Activated naive CD4-positive, alpha-beta T cell treated with anti-CD3 and anti-CD28 coated beads, Interleukin-2, amount 10 ng/mL, durations not matched to agents 7 days and 5 days (primary cell): Measurements from ENCODE around the gene SLFN12.
A peak's percentile ranks its signal among the peaks of the same experiment; 100 is the strongest.
"Not testable (repeated sequence)": the region's sequence is repeated elsewhere in the genome, so short reads cannot be mapped to it uniquely, and the experiment has no call there.

Experiments
- CTCF ChIA-PET: fragments of 350-600 bp; sonication (Branson Sonifier 250); formaldehyde crosslinking; loops from one replicate; lab custom pipeline; 2021; ENCODE audit warnings: antibody characterized with exemption; lab: Charles Lee
- DNase-seq: peaks from one replicate; pipeline ENCODE4 v3.0.0-alpha.2; 2020
- H3K27ac Mint-ChIP-seq: one replicate; pipeline ENCODE4 v1.8.0; 2021; ENCODE audit warnings: mild to moderate bottlenecking, moderate library complexity, mixed read lengths
- H3K27me3 Mint-ChIP-seq: one replicate; pipeline ENCODE4 v1.8.0; 2021; ENCODE audit warnings: mild to moderate bottlenecking, mixed read lengths
- H3K36me3 Mint-ChIP-seq: one replicate; pipeline ENCODE4 v1.8.0; 2021; ENCODE audit warnings: mixed read lengths
- H3K4me1 Mint-ChIP-seq: one replicate; pipeline ENCODE4 v1.8.0; 2021; ENCODE audit warnings: mixed read lengths
- H3K4me3 Mint-ChIP-seq: one replicate; pipeline ENCODE4 v1.8.0; 2021; ENCODE audit warnings: mild to moderate bottlenecking, moderate library complexity, mixed read lengths
- H3K9me3 Mint-ChIP-seq: one replicate; pipeline ENCODE4 v1.8.0; 2021; ENCODE audit warnings: mixed read lengths

The SLFN12 gene

DNA sequence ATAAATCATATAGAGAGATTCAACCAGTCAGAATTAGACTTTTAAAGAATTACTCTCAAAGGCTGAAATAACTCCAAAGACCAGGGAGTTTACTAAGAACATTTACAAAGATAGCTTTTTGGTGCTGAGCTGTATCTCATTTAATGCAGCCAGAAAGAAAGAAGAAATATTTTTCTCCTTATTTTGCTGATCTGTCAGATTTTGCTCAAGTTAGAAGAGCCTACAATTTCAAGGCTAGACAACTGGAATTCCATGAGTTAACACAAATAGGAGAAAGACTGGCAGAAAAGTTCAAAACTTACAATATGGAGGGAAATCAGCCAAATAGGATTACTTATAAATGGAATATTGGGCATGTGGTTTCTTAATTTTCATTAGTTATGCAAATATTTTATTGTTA is 6.1 kb upstream of the SLFN12 start:
- Mint-ChIP-seq H3K27me3 (no peaks in the 10 kb centered on the region), H3K27ac (no peak overlapping the region), H3K9me3 (no peaks in the 10 kb centered on the region), H3K4me1 (peaks cover 8% of the 10 kb centered on the region), H3K36me3 (peaks cover 53% of the 10 kb centered on the region), H3K4me3 (no peak overlapping the region)
- CTCF ChIA-PET, result no interaction called here
- no peak for DNase-seq

DNA sequence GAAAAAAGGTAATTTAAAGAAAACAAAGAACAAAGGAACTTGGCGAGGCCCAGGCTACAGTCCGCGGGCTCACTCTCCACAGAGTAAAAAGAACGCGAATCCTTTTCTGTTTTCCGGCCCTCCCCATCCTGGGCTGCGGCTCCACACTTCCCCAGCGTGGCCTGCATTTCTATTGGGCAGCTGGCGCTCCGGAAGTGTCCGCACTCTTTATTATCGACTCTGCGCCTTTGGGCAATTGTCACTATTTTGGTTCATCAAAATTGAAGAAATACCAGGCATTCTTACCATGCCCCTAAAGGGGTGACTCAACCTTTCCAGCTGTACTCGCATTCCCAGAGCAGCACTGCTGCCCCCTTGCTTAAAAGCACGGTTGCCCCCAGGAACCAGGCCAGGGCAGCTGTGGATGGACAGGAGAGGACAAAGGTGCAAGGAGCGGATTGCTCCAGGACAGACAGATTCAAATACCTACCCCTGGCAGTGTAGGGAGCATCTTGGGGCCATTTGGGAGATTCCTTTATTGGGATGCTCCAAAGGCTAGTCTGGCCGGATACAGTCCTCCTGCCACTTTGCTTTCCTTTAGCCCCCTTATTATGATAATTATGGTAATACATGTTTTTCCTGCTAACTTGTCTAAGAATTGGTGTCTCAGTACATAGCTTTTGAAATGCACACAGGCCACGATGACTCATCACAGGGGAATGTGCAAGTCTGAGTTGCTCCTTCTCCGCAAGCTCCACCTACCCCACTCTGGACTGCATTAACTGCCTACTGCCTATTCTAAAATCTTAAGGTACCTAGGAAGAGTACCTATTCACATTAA is 985 bp upstream of the SLFN12 start:
- peak overlapping the region; percentile 90 for H3K27ac Mint-ChIP-seq
- CTCF ChIA-PET, result interaction anchor here (1.3 kb wide), 1 partner anchor 55 kb away, joined by 3 read pairs; no protein-coding TSS in a partner anchor
- H3K4me1 Mint-ChIP-seq, result peaks cover 55% of the 10 kb centered on the region
- peak overlapping the region; percentile 92 for H3K4me3 Mint-ChIP-seq
- peaks cover 35% of the 10 kb centered on the region for H3K36me3 Mint-ChIP-seq
- H3K9me3 Mint-ChIP-seq, result no peaks in the 10 kb centered on the region
- H3K27me3 Mint-ChIP-seq, result no peaks in the 10 kb centered on the region
- DNase-seq, result peak; percentile 69

DNA sequence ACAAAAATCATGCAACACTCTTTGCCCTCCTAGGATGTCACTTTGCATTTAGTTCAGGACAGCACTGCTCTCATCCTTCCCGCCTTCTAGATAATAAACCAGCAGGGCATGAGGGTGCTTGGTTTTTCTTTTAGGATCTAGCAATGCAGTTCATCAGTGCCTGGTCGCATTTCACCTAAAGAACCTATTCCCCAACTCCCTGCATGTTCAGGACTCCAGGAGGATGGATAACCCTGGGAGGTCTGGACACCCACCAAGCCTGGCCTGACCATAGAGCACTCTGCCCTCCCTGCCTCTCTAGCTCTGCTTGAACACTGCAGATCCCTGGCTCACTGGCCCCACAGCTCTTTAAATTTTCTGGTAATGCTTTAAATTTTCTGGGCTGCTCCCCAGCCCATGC is 2.6 kb downstream of the SLFN12 start:
- DNase-seq, result no peak
- Mint-ChIP-seq H3K4me3 (no peak overlapping the region), H3K4me1 (peaks cover 65% of the 10 kb centered on the region), H3K9me3 (no peaks in the 10 kb centered on the region), H3K36me3 (peaks cover 46% of the 10 kb centered on the region), H3K27ac (no peak overlapping the region), H3K27me3 (no peaks in the 10 kb centered on the region)
- CTCF ChIA-PET, result interaction anchor here (1.2 kb wide), 1 partner anchor 34 kb away, joined by 3 read pairs; no protein-coding TSS in a partner anchor

DNA sequence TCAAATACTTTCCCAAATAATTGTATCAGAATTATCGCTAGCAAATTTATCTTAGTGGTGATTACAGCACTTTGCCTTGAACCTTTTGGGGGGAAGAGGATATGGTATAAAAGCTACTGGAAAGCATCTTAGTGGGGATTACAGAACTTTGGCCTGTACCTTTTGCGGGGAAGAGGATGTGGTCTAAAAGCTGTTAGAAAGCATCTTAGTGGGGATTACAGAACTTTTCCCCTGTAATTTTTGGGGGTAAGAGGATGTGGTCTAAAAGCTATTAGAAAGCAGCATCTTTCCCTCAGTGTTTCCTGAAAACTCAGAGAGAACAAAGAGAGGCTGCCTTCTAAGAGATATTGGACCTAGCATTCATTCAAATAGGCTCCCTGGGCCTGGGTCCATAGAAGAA is 4.1 kb downstream of the SLFN12 start:
- H3K27me3 Mint-ChIP-seq, result no peaks in the 10 kb centered on the region
- peaks cover 47% of the 10 kb centered on the region for H3K36me3 Mint-ChIP-seq
- H3K9me3 Mint-ChIP-seq, result no peaks in the 10 kb centered on the region
- H3K4me3 Mint-ChIP-seq, result no peak overlapping the region
- no peak for DNase-seq
- peak overlapping the region; percentile 50 for H3K27ac Mint-ChIP-seq
- CTCF ChIA-PET, result no interaction called here
- H3K4me1 Mint-ChIP-seq, result peaks cover 55% of the 10 kb centered on the region

DNA sequence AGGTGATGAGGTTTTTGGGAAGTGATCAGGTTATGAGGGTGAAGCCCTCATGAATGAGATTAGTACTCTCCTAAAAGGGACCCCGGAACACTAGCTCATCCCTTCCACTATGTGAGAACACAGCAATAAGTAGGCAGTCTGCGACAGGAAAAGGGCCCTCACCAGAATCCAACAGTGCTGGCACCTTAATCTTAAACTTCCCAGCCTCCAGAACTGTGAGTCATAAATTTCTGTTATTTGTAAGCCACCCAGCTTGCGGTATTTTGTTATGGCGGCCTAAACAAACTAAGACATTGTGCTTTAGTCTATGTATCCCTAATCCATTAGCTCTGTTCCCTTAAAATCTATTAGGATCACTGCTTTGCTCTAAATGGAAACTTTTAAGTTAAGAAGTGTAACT is 8.5 kb downstream of the SLFN12 start:
- Mint-ChIP-seq H3K9me3 (no peaks in the 10 kb centered on the region), H3K4me1 (peaks cover 15% of the 10 kb centered on the region), H3K27me3 (no peaks in the 10 kb centered on the region), H3K4me3 (no peak overlapping the region), H3K27ac (no peak overlapping the region), H3K36me3 (peaks cover 52% of the 10 kb centered on the region)
- no peak for DNase-seq
- CTCF ChIA-PET, result no interaction called here

DNA sequence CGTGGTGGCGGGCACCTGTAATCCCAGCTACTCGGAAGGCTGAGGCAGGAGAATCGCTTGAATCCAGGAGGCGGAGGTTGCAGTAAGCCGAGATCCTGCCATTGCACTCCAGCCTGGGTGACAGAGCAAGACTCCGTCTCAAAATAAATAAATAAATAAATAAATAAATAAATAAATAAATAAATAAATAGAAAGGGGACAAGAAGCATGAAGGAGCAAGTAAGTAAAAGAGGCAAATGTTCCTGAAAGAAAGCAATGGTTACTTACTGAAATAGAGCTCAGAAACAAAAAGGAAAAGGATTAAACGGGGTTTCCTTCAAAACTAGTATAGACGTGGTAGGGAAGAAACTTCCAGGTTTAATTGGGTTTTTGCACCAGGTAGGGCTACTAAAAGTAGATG is 11.2 kb downstream of the SLFN12 start:
- H3K4me3 Mint-ChIP-seq, H3K27ac Mint-ChIP-seq, CTCF ChIA-PET, H3K4me1 Mint-ChIP-seq, DNase-seq, H3K27me3 Mint-ChIP-seq, H3K9me3 Mint-ChIP-seq: not testable (repeated sequence)
- peaks cover 50% of the 10 kb centered on the region for H3K36me3 Mint-ChIP-seq

DNA sequence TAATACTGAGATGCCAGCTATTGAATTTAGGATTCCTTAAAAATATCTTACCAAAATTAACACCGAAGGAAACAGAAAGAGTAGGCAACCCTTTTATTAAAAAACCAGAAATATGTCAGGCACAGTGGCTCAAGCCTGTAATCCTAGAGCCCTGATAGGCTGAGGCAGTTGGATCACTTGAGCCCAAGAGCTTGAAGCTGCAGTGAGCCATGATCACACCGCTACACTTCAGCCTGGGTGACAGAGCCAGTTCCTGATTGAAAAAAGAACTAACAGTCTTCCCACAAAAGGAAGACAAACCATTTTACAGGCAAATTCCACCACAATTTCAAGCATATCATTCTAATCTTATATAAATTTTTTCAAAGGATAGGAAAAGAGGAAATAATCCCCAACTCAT is 15.6 kb downstream of the SLFN12 start:
- H3K27me3 Mint-ChIP-seq, result no peaks in the 10 kb centered on the region

DNA sequence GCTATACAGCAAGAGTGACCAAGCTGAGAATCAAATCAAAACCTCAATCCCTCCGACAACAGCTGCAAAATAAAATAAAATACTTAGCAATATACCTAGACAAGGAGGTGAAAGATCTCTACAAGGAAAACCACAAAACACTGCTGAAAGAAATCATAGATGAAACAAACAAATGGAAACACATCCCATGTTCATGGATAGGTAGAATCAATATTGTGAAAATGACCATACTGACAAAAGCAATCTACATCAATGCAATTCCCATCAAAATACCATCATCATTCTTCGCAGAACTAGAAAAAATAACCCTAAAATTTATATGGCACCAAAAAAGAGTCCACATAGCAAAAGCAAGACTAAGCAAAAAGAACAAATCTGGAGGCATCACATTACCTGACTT is 17.6 kb downstream of the SLFN12 start:
- H3K27ac Mint-ChIP-seq, H3K4me3 Mint-ChIP-seq, H3K4me1 Mint-ChIP-seq, CTCF ChIA-PET, DNase-seq, H3K27me3 Mint-ChIP-seq: not testable (repeated sequence)
- Mint-ChIP-seq H3K9me3 (peaks cover 13% of the 10 kb centered on the region), H3K36me3 (peaks cover 64% of the 10 kb centered on the region)

More for the DNA sequence above, 15.6 kb downstream of the SLFN12 start:
- CTCF ChIA-PET, result no interaction called here
- DNase-seq, result no peak
- Mint-ChIP-seq H3K9me3 (peaks cover 13% of the 10 kb centered on the region), H3K36me3 (peaks cover 55% of the 10 kb centered on the region), H3K4me1 (no peaks in the 10 kb centered on the region), H3K27ac (no peak overlapping the region), H3K4me3 (no peak overlapping the region)

DNA sequence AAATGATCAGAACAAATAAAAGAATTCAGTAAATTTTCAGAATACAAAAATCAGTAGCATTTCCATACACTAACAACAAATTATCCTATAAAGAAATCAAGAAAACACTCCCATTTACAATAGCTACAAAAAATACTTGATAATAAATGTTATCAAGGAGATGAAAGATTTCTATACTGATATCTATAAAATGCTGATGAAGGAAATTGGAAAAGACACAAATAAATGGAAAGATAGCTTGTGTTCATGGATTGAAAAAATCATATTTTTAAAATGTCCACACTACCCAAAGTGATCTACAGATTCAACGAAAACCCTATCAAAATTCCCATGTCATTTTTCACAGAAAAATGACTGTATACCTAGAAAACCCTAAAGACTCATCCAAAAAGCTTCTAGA is 18.1 kb downstream of the SLFN12 start:
- H3K9me3 Mint-ChIP-seq, result peaks cover 13% of the 10 kb centered on the region
- peaks cover 63% of the 10 kb centered on the region for H3K36me3 Mint-ChIP-seq
- no peak for DNase-seq
- H3K4me1 Mint-ChIP-seq, result no peaks in the 10 kb centered on the region
- no peak overlapping the region for H3K27ac Mint-ChIP-seq
- CTCF ChIA-PET, result no interaction called here
- no peaks in the 10 kb centered on the region for H3K27me3 Mint-ChIP-seq
- no peak overlapping the region for H3K4me3 Mint-ChIP-seq

DNA sequence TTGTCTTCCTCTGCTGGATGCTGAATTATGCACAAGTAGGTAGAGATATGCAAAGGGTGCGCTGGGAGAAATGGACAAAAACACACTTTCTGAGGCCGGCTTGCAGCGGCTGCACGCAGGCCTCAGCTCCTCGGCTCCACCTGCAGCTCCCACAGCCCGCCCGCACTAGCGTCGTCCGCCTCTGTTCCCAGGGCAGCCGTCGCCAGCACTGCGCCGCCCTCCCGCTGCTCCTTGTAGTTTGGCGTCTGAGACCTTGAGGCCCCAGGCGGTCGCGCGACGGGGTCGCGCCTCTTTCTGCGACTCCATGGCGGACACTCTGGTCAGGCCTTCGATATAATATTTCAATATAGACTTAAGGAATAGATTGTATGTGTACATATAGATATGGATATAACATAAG is 24.8 kb downstream of the SLFN12 start:
- Mint-ChIP-seq H3K27ac (no peak overlapping the region), H3K4me3 (no peak overlapping the region)
- CTCF ChIA-PET, result no interaction called here

DNA sequence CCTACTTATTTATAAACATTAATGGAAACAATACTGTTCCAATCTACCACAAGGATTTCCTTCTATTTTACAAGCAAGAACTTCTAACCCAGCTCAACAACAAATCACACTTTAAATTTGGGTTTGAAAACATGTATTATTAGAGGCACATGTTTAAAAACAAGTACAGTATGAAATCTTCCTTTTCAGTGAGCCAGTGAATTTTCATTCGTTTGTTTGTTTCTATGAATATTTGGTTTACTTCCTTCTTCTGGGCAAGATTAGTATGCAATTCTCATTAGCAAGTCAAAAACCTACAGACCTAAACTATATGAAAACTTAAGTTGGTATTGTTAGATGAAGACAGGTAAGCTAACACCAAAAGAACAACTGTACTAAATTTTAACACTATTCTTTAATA is 25.7 kb downstream of the SLFN12 start:
- DNase-seq, result no peak
- H3K27me3 Mint-ChIP-seq, result no peaks in the 10 kb centered on the region
- no peaks in the 10 kb centered on the region for H3K9me3 Mint-ChIP-seq
- peaks cover 49% of the 10 kb centered on the region for H3K36me3 Mint-ChIP-seq
- CTCF ChIA-PET, result no interaction called here
- no peak overlapping the region for H3K4me3 Mint-ChIP-seq
- peaks cover 9% of the 10 kb centered on the region for H3K4me1 Mint-ChIP-seq
- H3K27ac Mint-ChIP-seq, result no peak overlapping the region

More for the DNA sequence above, 24.8 kb downstream of the SLFN12 start:
- Mint-ChIP-seq H3K36me3 (peaks cover 55% of the 10 kb centered on the region), H3K4me1 (peaks cover 9% of the 10 kb centered on the region), H3K9me3 (no peaks in the 10 kb centered on the region), H3K27me3 (no peaks in the 10 kb centered on the region)
- DNase-seq, result no peak

DNA sequence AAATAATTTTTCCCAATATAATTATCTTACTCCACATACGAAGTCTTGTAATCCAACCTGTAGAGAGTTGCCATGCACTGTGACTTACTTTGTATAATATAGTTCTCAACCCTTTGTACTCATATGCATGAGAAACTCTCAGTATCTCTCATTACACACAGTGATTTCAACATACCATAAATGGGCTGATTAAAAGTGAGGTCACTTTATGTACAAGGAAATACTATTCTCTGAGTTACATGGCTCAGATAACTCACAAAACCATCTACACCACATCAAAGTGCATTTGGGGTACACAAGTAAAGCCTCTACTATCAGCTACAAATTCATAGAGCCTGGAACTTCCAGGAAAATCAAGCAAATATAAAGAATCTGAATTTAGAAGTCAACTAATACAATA is 27.9 kb downstream of the SLFN12 start:
- CTCF ChIA-PET, result no interaction called here
- Mint-ChIP-seq H3K36me3 (peaks cover 30% of the 10 kb centered on the region), H3K4me3 (no peak overlapping the region), H3K27me3 (no peaks in the 10 kb centered on the region), H3K4me1 (peaks cover 9% of the 10 kb centered on the region), H3K9me3 (no peaks in the 10 kb centered on the region), H3K27ac (no peak overlapping the region)
- no peak for DNase-seq

DNA sequence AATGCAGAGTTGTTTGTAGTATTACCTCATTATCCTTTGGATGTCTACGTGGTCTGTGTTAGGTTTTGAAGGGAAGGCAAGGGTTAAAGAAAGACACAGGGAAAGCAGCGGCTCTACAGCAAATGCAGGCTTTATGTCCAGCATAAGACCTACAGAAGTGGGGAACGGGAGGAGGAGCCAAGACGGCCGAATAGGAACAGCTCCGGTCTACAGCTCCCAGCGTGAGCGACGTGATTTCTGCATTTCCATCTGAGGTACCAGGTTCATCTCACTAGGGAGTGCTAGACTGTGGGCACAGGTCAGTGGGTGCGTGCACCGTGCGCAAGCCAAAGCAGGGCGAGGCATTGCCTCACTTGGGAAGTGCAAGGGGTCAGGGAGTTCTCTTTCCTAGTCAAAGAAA is 38.5 kb downstream of the SLFN12 start:
- H3K27ac Mint-ChIP-seq, CTCF ChIA-PET, H3K9me3 Mint-ChIP-seq, DNase-seq, H3K36me3 Mint-ChIP-seq, H3K4me3 Mint-ChIP-seq, H3K4me1 Mint-ChIP-seq: not testable (repeated sequence)
- peaks cover 17% of the 10 kb centered on the region for H3K27me3 Mint-ChIP-seq

DNA sequence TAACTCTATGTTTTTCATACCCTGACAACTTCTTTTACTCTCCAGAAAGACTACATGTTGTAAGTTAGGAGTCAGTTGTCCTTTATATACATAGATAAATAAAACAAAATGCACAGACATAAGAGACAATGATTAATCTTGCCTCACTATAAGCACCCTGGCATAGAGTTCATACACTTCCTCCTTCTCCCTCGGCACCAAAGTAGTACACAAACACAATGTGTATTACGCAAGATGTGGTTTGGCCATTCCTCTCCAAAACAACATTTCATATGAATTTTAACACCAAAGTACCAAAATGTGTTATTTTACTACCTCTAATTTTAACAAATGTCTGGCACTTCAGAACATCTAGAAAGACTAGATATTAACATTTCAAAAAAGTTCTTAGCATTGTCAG is 41.6 kb downstream of the SLFN12 start:
- CTCF ChIA-PET, result no interaction called here
- Mint-ChIP-seq H3K36me3 (peaks cover 1% of the 10 kb centered on the region), H3K4me3 (no peak overlapping the region), H3K9me3 (peaks cover 10% of the 10 kb centered on the region), H3K4me1 (no peaks in the 10 kb centered on the region), H3K27me3 (peaks cover 22% of the 10 kb centered on the region), H3K27ac (no peak overlapping the region)
- no peak for DNase-seq

DNA sequence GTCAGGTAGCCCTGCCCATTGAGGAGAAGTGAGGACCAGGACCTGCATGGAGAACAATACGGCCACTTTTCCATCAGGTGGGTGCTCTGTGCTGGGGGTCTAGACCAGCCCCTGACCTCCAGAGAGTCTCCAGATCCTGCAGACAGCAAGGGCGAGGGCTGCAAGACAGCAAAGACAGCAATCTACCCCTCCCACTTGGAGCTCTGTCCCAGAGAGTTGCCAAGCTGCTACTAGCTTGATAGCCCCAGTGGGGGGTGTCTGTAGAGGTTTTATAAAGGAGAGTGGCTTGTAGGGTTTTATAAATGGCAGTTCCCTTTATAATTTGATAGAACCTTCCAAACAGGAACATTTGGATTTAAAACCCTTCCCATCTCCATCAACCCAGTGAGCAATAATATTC is 42.1 kb downstream of the SLFN12 start:
- CTCF ChIA-PET, result no interaction called here
- peaks cover 9% of the 10 kb centered on the region for H3K9me3 Mint-ChIP-seq
- no peak for DNase-seq
- no peak overlapping the region for H3K4me3 Mint-ChIP-seq
- H3K4me1 Mint-ChIP-seq, result no peaks in the 10 kb centered on the region
- H3K36me3 Mint-ChIP-seq, result no peaks in the 10 kb centered on the region
- H3K27me3 Mint-ChIP-seq, result peaks cover 22% of the 10 kb centered on the region
- H3K27ac Mint-ChIP-seq, result no peak overlapping the region
